WI38 (cell line): ENCODE measurements around the gene ZC2HC1B.

Source experiments
- H3K4me3 ChIP-seq: 2 replicates; pipeline ENCODE4 v1.5.1; 2011; ENCODE audit warnings: low read depth, mild to moderate bottlenecking, control low read depth, low read length
- TF ChIP-seq, protein P1 (sequence below): IDR thresholded peaks from 2 replicates; pipeline ENCODE4 v1.5.1; 2012; ENCODE audit warnings: low read depth, mild to moderate bottlenecking, control low read depth, low read length

ZC2HC1B gene

DNA sequence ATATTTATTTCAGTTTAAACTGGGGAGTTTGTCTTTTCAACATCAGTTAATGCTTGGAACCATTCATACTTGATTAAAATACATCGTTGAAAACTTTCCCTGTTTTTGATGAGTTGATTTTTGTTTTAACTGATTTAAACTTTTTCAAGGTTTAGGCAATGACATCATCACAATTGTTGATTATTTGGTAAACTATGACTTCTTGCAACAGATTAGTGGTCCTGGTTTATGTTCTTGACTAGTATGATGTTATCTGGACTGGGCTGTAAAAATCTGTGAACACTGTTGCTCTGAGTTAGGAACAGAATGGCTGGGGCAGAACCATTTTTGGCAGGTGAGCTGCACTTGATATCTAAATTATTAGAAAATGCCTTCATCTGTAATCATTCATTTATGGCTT is at the start of gene ZC2HC1B:
TSS of gene ZC2HC1B (plus strand) at position 241 of the 400 bp plus-strand sequence. CDS start at position 307, 66 bp downstream.
- TF ChIP-seq, protein P1, sequence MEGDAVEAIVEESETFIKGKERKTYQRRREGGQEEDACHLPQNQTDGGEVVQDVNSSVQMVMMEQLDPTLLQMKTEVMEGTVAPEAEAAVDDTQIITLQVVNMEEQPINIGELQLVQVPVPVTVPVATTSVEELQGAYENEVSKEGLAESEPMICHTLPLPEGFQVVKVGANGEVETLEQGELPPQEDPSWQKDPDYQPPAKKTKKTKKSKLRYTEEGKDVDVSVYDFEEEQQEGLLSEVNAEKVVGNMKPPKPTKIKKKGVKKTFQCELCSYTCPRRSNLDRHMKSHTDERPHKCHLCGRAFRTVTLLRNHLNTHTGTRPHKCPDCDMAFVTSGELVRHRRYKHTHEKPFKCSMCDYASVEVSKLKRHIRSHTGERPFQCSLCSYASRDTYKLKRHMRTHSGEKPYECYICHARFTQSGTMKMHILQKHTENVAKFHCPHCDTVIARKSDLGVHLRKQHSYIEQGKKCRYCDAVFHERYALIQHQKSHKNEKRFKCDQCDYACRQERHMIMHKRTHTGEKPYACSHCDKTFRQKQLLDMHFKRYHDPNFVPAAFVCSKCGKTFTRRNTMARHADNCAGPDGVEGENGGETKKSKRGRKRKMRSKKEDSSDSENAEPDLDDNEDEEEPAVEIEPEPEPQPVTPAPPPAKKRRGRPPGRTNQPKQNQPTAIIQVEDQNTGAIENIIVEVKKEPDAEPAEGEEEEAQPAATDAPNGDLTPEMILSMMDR, result no peak
- no peak within 1 kb of the TSS for H3K4me3 ChIP-seq

DNA sequence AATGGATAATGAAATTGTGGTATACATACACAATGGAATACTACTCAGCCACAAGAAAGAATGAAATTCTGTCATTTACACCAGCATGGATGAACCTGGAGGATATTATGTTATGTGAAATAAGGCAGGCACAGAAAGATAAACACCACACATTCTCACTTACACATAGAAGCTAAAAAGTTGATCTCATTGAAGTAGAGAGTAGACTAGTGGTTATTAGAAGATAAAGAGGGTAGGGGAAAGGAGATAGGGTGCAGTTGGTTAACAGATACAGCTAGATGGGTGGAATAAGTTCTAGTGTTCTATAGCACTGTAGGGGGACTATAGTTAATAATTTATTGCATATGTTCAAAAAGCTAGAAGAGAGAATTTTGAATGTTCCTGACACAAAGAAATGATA is 46.7 kb upstream of the ZC2HC1B start:
- TF ChIP-seq, protein P1, result no peak

DNA sequence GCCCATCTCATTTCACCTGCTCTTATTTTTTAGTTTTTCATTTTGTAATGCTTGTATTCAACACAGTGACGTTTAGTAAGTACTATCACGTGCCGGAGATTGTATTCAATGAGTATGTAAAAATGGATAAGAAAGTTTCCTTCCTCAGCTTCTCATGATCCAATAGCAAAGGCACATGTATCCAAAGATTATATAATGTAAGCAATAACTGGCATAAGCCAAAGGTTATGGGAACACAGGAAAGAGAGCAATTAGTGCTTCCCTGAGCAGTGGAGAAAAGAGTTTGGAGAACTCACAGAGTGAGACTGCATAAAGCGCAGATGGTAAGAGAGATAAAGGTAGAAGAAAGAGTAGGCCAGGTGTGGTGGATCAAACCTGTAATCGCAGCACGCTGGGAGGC is 42.9 kb upstream of the ZC2HC1B start:
- TF ChIP-seq, protein P1, result no peak

More for the DNA sequence above, 46.7 kb upstream of the ZC2HC1B start:
- H3K4me3 ChIP-seq, result no peak overlapping the region

DNA sequence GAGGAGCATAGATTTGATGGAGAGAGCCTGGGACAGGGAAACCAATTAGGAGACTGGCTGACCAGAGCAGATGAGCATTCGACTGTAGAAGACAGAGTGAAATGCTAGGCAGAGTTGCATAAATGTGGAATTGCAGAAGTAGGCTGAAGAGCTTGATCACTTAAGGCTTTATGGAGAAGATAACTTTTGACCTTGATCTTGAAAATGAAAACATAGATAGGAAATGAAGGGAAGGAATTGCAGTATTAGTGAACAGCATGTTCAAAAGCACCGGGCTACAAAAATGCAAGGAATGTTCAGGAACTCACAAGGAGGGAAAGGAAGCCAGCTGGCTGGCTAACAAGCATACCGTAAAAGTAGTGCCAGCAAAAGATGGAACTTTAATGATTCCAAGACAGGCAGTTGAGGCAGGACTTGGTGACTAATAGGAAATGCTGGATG is 41.7 kb upstream of the ZC2HC1B start:
- no peak overlapping the region for H3K4me3 ChIP-seq
- TF ChIP-seq, protein P1, result no peak

More for the DNA sequence above, 42.9 kb upstream of the ZC2HC1B start:
- no peak overlapping the region for H3K4me3 ChIP-seq

DNA sequence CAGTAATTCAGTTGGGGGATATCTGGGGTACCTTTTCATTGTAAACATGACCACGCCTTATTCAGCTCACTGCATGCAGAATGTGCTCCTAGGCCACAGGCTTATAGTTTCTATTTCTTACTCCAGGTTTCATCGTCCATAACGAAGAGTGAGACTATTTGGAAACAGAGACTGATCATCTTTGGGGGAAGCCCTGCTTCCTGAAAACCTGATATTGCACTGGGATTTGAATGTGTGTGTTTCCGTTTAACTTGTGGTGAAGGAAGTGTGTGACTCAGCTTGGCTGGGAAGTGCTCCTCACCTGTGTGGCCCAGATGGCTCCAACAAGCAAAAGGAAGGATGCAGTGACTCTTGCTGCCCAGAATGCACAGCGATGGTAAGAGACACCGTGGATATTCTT is 40.7 kb upstream of the ZC2HC1B start:
- H3K4me3 ChIP-seq, result no peak overlapping the region
- TF ChIP-seq, protein P1, result no peak

DNA sequence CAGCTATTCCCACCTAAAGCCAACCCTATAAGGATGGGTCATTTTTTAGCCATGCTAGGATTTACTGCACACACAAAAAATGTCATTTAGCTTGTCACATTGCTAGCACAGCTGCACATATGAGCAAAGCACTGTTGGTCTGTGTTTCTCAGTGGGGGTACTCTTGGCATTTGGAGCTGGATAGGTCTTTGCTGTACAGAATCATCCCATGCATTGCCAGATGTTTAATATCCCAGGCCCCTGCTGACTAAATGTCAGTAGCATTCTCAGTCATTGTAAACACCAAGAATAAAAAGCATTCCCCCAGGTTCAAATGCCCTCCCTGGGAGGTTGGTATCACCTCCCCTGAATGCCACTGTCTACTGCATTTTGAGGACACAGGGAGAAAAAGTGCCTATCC is 35.7 kb upstream of the ZC2HC1B start:
- TF ChIP-seq, protein P1, result no peak

GRCh38 chr6:143836150-143836549 is 28.1 kb upstream of the ZC2HC1B start:
- H3K4me3 ChIP-seq, result no peak overlapping the region
- TF ChIP-seq, protein P1, result no peak

More for the DNA sequence above, 35.7 kb upstream of the ZC2HC1B start:
- no peak overlapping the region for H3K4me3 ChIP-seq
